Occipital lobe (tissue), 2 donors: ENCODE measurements around the gene KCTD5. TPM values are rescaled to one million over a fixed set of nuclear protein-coding genes. Genes with fewer than 3 reads are reported as not detected.

Experiments
- DNase-seq: peaks from one replicate; lab custom pipeline; 2025; lab: John Stamatoyannopoulos, UW
- total RNA-seq: library from RNA; depleted of rRNA; stranded (reverse); fragments of >200 nt; gene quantifications from one replicate; pipeline ENCODE4 v1.2.3, GENCODE V29; 2014

The KCTD5 gene
- total RNA-seq, 1 donor from 2014 or later = 20.9 TPM

GRCh38 chr16:2708955-2709587 is 26.7 kb downstream of the KCTD5 start:
- no peak for DNase-seq

GRCh38 chr16:2709588-2709984 is 27.3 kb downstream of the KCTD5 start:
- no peak for DNase-seq

GRCh38 chr16:2710021-2710710 is 27.8 kb downstream of the KCTD5 start:
- no peak for DNase-seq

GRCh38 chr16:2710711-2711231 is 28.4 kb downstream of the KCTD5 start:
- peak; percentile 81 for DNase-seq

GRCh38 chr16:2711370-2712062 is 29.2 kb downstream of the KCTD5 start:
- DNase-seq = no peak

- DNase-seq = no peak
These were observed 29.7 kb downstream of the KCTD5 start for GRCh38 chr16:2712063-2712441.

GRCh38 chr16:2712546-2712945 is 30.2 kb downstream of the KCTD5 start:
- no peak for DNase-seq

GRCh38 chr16:2713523-2713922 is 31.2 kb downstream of the KCTD5 start:
- DNase-seq = no peak

GRCh38 chr16:2713985-2714774 is 31.9 kb downstream of the KCTD5 start:
- DNase-seq = no peak

GRCh38 chr16:2715064-2715463 is 32.7 kb downstream of the KCTD5 start:
- DNase-seq = no peak

- DNase-seq = no peak
These were observed 33.2 kb downstream of the KCTD5 start for GRCh38 chr16:2715519-2715918.

- DNase-seq = no peak
These were observed 33.9 kb downstream of the KCTD5 start for GRCh38 chr16:2715966-2716885.

- no peak for DNase-seq
These were observed 34.6 kb downstream of the KCTD5 start for GRCh38 chr16:2716948-2717347.

GRCh38 chr16:2717383-2718263 is 35.3 kb downstream of the KCTD5 start:
- no peak for DNase-seq

GRCh38 chr16:2719328-2720063 is 37.2 kb downstream of the KCTD5 start:
- no peak for DNase-seq

- no peak for DNase-seq
These were observed 37.7 kb downstream of the KCTD5 start, which contains the start of gene PRSS27 for GRCh38 chr16:2720064-2720457. Gene PRSS27, minus strand, starts transcription at chr16:2720224. Its CDS starts 64 bp downstream, at chr16:2720160.

GRCh38 chr16:2720719-2721633 is 38.7 kb downstream of the KCTD5 start:
- no peak for DNase-seq
